Lung (tissue), 12 donors: Measurements from ENCODE around the gene ARID3C. TPM values are rescaled to one million over a fixed set of nuclear protein-coding genes. Genes with fewer than 3 reads are reported as not detected.

Experiments used
- ATAC-seq: fragments of 200-7000 bp; cut with Tn5 transposase; one replicate; pipeline ENCODE4 v1.9.1; 2020; ENCODE audit warnings: moderate number of reproducible peaks; ENCODE audit not compliant: insufficient read depth, low FRiP score
- DNase-seq, 3 donors: peaks; one replicate each; pipeline ENCODE4 v3.0.0-alpha.2; 2013 to 2017
- H3K27ac ChIP-seq, 2 donors: one replicate each; pipeline ENCODE4 v1.5.1; 2013; ENCODE audit warnings: mild to moderate bottlenecking in 2 of 2, moderate library complexity in 2 of 2, control low read depth in 1 of 2, inconsistent platforms in 1 of 2, low read depth in 1 of 2, low read length in 1 of 2
- H3K27me3 ChIP-seq, 3 donors: one replicate each; pipeline ENCODE4 v1.5.1; 2013; ENCODE audit warnings: low read length in 2 of 3; ENCODE audit not compliant: control insufficient read depth in 3 of 3, insufficient read depth in 3 of 3
- H3K36me3 ChIP-seq, 4 donors: one replicate each; pipeline ENCODE4 v1.5.1; 2013; ENCODE audit warnings: low read length in 4 of 4, mild to moderate bottlenecking in 1 of 4, moderate library complexity in 1 of 4; ENCODE audit not compliant: control insufficient read depth in 4 of 4, insufficient read depth in 4 of 4
- H3K4me1 ChIP-seq, 5 donors: one replicate each; pipeline ENCODE4 v1.5.1; 2013; ENCODE audit warnings: low read length in 5 of 5, mild to moderate bottlenecking in 2 of 5, moderate library complexity in 1 of 5; ENCODE audit not compliant: control insufficient read depth in 5 of 5, insufficient read depth in 5 of 5
- H3K4me3 ChIP-seq: one replicate; pipeline ENCODE4 v1.5.1; 2013; ENCODE audit warnings: mild to moderate bottlenecking, control low read depth, moderate library complexity
- H3K9ac ChIP-seq, 2 donors: one replicate each; pipeline ENCODE4 v1.5.1; 2013; ENCODE audit warnings: low read length in 2 of 2, control low read depth in 1 of 2; ENCODE audit not compliant: insufficient read depth in 1 of 2
- H3K9me3 ChIP-seq, 4 donors: one replicate each; pipeline ENCODE4 v1.5.1; 2013; ENCODE audit warnings: low read length in 3 of 4, mild to moderate bottlenecking in 1 of 4, moderate library complexity in 1 of 4; ENCODE audit not compliant: control insufficient read depth in 4 of 4, insufficient read depth in 3 of 4
- CTCF ChIP-seq: IDR thresholded peaks from 2 replicates; pipeline ENCODE4 v1.5.1; 2012; ENCODE audit warnings: mild to moderate bottlenecking; ENCODE audit errors: control extremely low read depth, extremely low read depth
- WGBS, 2 donors: extraction: QIAGEN DNeasy Blood & Tissue Kit; methylation state at CpG; one replicate each; pipeline ENCODE4 v1.1.7; 2013; 5-methylcytosine and 5-hydroxymethylcytosine counted together
- polyA plus RNA-seq, 2 donors: library from polyadenylated mRNA; stranded (reverse); fragments of 200-250 nt; gene quantifications; one replicate each; pipeline ENCODE4 v1.2.1, GENCODE V29; 2013
- total RNA-seq, 2 donors: library from RNA; depleted of rRNA in 1 of 2; stranded (reverse); fragments of >200 nt in 1 of 2; gene quantifications; one replicate each; pipeline ENCODE4 v1.2.1, GENCODE V29; 2014 to 2021
- donor health status: control.
- donor health status: control.
- donor health status: Bipolar disorder and iron deficiency.
- donor health status: healthy.
- donor health status: DM: yes; HTN: yes; CAD: no.

ARID3C gene
- total and polyA plus RNA-seq, 4 donors, result not detected

GRCh38 chr9:34648673-34649072 is 19.8 kb upstream of the ARID3C start:
- no peak overlapping the region for H3K27ac ChIP-seq
- TF ChIP-seq CTCF, result no peak
- peaks cover 0 to 19% (median 16%) of the 10 kb centered on the region in 4 donors for H3K36me3 ChIP-seq
- no peak for ATAC-seq
- H3K9ac ChIP-seq, result no peak overlapping the region
- peaks cover 4 to 51% (median 26%) of the 10 kb centered on the region in 5 donors for H3K4me1 ChIP-seq
- no peak overlapping the region for H3K4me3 ChIP-seq
- no peak for DNase-seq
- no peaks in the 10 kb centered on the region for H3K9me3 ChIP-seq
- H3K27me3 ChIP-seq, result no peaks in the 10 kb centered on the region
- WGBS, 2 donors, result 95% methylated on average over 8 of the region's 8 CpGs

GRCh38 chr9:34647651-34648050 is 18.8 kb upstream of the ARID3C start:
- peak overlapping the region; percentile 81 to 83 for H3K27ac ChIP-seq

GRCh38 chr9:34647084-34647403 is 18.2 kb upstream of the ARID3C start:
- DNase-seq (no peak), ATAC-seq (no peak)
- H3K4me3 ChIP-seq, result peak overlapping the region; percentile 70
- no peaks in the 10 kb centered on the region for H3K9me3 ChIP-seq
- H3K36me3 ChIP-seq, result peaks cover 0 to 19% (median 16%) of the 10 kb centered on the region in 4 donors
- peak overlapping the region; percentile 81 to 83 for H3K27ac ChIP-seq
- peaks cover 0 to 35% (median 12%) of the 10 kb centered on the region in 5 donors for H3K4me1 ChIP-seq
- WGBS, 2 donors, result 0 to 2% methylated on average over 8 of the region's 8 CpGs
- H3K9ac ChIP-seq, result peak overlapping the region; percentile 50 to 74
- TF ChIP-seq CTCF, result no peak
- no peaks in the 10 kb centered on the region for H3K27me3 ChIP-seq

More at GRCh38 chr9:34647651-34648050, 18.8 kb upstream of the ARID3C start:
- peaks cover 0 to 19% (median 16%) of the 10 kb centered on the region in 4 donors for H3K36me3 ChIP-seq
- H3K4me3 ChIP-seq, result peak overlapping the region; percentile 70
- H3K4me1 ChIP-seq, result peaks cover 0 to 41% (median 17%) of the 10 kb centered on the region in 5 donors
- DNase-seq (no peak), ATAC-seq (no peak)
- no peaks in the 10 kb centered on the region for H3K9me3 ChIP-seq
- no peaks in the 10 kb centered on the region for H3K27me3 ChIP-seq
- peak overlapping the region; percentile 50 to 74 for H3K9ac ChIP-seq
- TF ChIP-seq CTCF, result no peak
- WGBS, 2 donors, result 59 to 73% methylated on average over 10 of the region's 10 CpGs
